Fibroblast of gingiva (primary cell): ENCODE measurements around the gene RHD.
"Not testable (repeated sequence)": the region's sequence is repeated elsewhere in the genome, so short reads cannot be mapped to it uniquely, and the experiment has no call there.

ENCODE experiments used
- DNase-seq: peaks from one replicate; pipeline ENCODE4 v3.0.0-alpha.2; 2011; ENCODE audit warnings: low read depth

RHD gene

GRCh38 chr1:25272238-25272637 is at the start of gene RHD:
Gene RHD, plus strand, starts transcription at chr1:25272509. Its CDS starts 39 bp downstream, at chr1:25272548.
- DNase-seq: not testable (repeated sequence)

GRCh38 chr1:25222606-25223005 is 49.7 kb upstream of the RHD start:
- no peak for DNase-seq

- DNase-seq: no peak
These were observed 48.8 kb upstream of the RHD start for GRCh38 chr1:25223471-25223870.

- peak; percentile 93 for DNase-seq
These were observed 40.1 kb upstream of the RHD start, which contains the start of gene SYF2 for GRCh38 chr1:25232027-25232865. Gene SYF2, minus strand, starts transcription at chr1:25232502. Its CDS starts 35 bp downstream, at chr1:25232467.

- peak; percentile 89 for DNase-seq
These were observed 39.2 kb upstream of the RHD start for GRCh38 chr1:25232866-25233784.

GRCh38 chr1:25235411-25235810 is 36.9 kb upstream of the RHD start:
- not testable (repeated sequence) for DNase-seq

GRCh38 chr1:25236261-25236660 is 36.0 kb upstream of the RHD start:
- DNase-seq: not testable (repeated sequence)

GRCh38 chr1:25238046-25238445 is 34.3 kb upstream of the RHD start:
- DNase-seq: no peak

GRCh38 chr1:25239681-25240541 is 32.4 kb upstream of the RHD start:
- peak; percentile 91 for DNase-seq

- DNase-seq: no peak
These were observed 28.4 kb upstream of the RHD start for GRCh38 chr1:25243907-25244306.

GRCh38 chr1:25245393-25245792 is 26.9 kb upstream of the RHD start:
- no peak for DNase-seq

- DNase-seq: peak; percentile 20
These were observed 26.3 kb upstream of the RHD start for GRCh38 chr1:25245809-25246599.

- DNase-seq: no peak
These were observed 25.7 kb upstream of the RHD start for GRCh38 chr1:25246600-25247023.

- peak; percentile 98 for DNase-seq
These were observed 25.1 kb upstream of the RHD start, which contains the start of gene RSRP1 for GRCh38 chr1:25247024-25247828. Gene RSRP1, minus strand, starts transcription at chr1:25247454. Its CDS starts 491 bp downstream, at chr1:25246963.

GRCh38 chr1:25247829-25248754 is 24.2 kb upstream of the RHD start:
- DNase-seq: no peak

GRCh38 chr1:25253911-25254310 is 18.4 kb upstream of the RHD start:
- peak; percentile 56 for DNase-seq

GRCh38 chr1:25255706-25256577 is 16.4 kb upstream of the RHD start:
- DNase-seq: no peak

- DNase-seq: no peak
These were observed 15.7 kb upstream of the RHD start for GRCh38 chr1:25256578-25256965.
